Smooth muscle cell (in vitro differentiated cells): ENCODE data around the gene FBXW11. TPM values are rescaled to one million over a fixed set of nuclear protein-coding genes. Genes with fewer than 3 reads are reported as not detected.

Experiments
- DNase-seq: peaks from one replicate; lab custom pipeline; 2025; ENCODE audit not compliant: unreplicated experiment; lab: John Stamatoyannopoulos, UW
- H2AFZ ChIP-seq: fragments of 200-600 bp; sonication (generic); 2 replicates; pipeline ENCODE4 v1.6.0; 2016; ENCODE audit warnings: antibody characterized with exemption, low read depth, mild to moderate bottlenecking
- H3F3A ChIP-seq: fragments of 200-600 bp; sonication (generic); 2 replicates; pipeline ENCODE4 v1.6.0; 2017; ENCODE audit warnings: antibody characterized with exemption, low read depth
- H3K27ac ChIP-seq: fragments of 200-600 bp; sonication (generic); 2 replicates; pipeline ENCODE4 v1.5.1; 2016; ENCODE audit warnings: low read depth, mild to moderate bottlenecking
- H3K27me3 ChIP-seq: fragments of 200-600 bp; sonication (generic); 2 replicates; pipeline ENCODE4 v1.6.1; 2016; ENCODE audit warnings: low read depth, mild to moderate bottlenecking
- H3K36me3 ChIP-seq: fragments of 200-600 bp; sonication (generic); 2 replicates; pipeline ENCODE4 v1.5.1; 2016; ENCODE audit warnings: low read depth
- H3K4me1 ChIP-seq: fragments of 200-600 bp; sonication (generic); 2 replicates; pipeline ENCODE4 v1.5.1; 2016; ENCODE audit warnings: low read depth
- H3K4me2 ChIP-seq: fragments of 200-600 bp; sonication (generic); 2 replicates; pipeline ENCODE4 v1.6.0; 2016; ENCODE audit warnings: mild to moderate bottlenecking
- H3K4me3 ChIP-seq: fragments of 200-600 bp; sonication (generic); 2 replicates; pipeline ENCODE4 v1.5.1; 2016; ENCODE audit warnings: mild to moderate bottlenecking
- H3K79me2 ChIP-seq: fragments of 200-600 bp; sonication (generic); 2 replicates; pipeline ENCODE4 v1.6.0; 2016; ENCODE audit warnings: low read depth, mild to moderate bottlenecking
- H3K9ac ChIP-seq: fragments of 200-600 bp; sonication (generic); 2 replicates; pipeline ENCODE4 v1.6.0; 2016; ENCODE audit warnings: low read depth
- H3K9me3 ChIP-seq: fragments of 200-600 bp; sonication (generic); replicated peaks from 2 replicates; pipeline ENCODE4 v1.5.1; 2016; ENCODE audit warnings: low read depth
- H4K20me1 ChIP-seq: fragments of 200-600 bp; sonication (generic); 2 replicates; pipeline ENCODE4 v1.6.0; 2016; ENCODE audit warnings: low read depth
- CTCF ChIP-seq: fragments of 200-600 bp; sonication (generic); IDR thresholded peaks from 2 replicates; pipeline ENCODE4 v1.5.1; 2017; ENCODE audit warnings: borderline replicate concordance, mild to moderate bottlenecking, antibody characterized with exemption; ENCODE audit not compliant: insufficient read depth, poor library complexity, severe bottlenecking
- WGBS: methylation state at CpG from one replicate; pipeline ENCODE4 v1.1.7; 2016; ENCODE audit warnings: low lambda C conversion rate; 5-methylcytosine and 5-hydroxymethylcytosine counted together
- polyA plus RNA-seq: library from polyadenylated mRNA; unstranded; fragments of >200 nt; fragmentation: Nextera tagmentation; extraction: Ambion mirVana; gene quantifications from 2 replicates; pipeline ENCODE4 v1.2.1, GENCODE V29; 2016
- total RNA-seq: library from RNA; depleted of rRNA; stranded (reverse); fragments of >200 nt; gene quantifications from 2 replicates; pipeline ENCODE4 v1.2.3, GENCODE V29; 2014

Gene FBXW11
- total and polyA plus RNA-seq, 2 experiments from 2014 or later, result 27.4 to 83.7 TPM

- no peaks in the 10 kb centered on the region for H4K20me1 ChIP-seq
- no peak overlapping the region for H3K9ac ChIP-seq
- H3K4me1 ChIP-seq, result no peaks in the 10 kb centered on the region
- H2AFZ ChIP-seq, result no peak overlapping the region
- no peak for DNase-seq
- H3F3A ChIP-seq, result no peaks in the 10 kb centered on the region
- no peaks in the 10 kb centered on the region for H3K36me3 ChIP-seq
- H3K27ac ChIP-seq, result no peak overlapping the region
- H3K27me3 ChIP-seq, result no peaks in the 10 kb centered on the region
- H3K4me2 ChIP-seq, result no peak overlapping the region
- H3K9me3 ChIP-seq, result no peaks in the 10 kb centered on the region
- no peaks in the 10 kb centered on the region for H3K79me2 ChIP-seq
- no peak for TF ChIP-seq CTCF
- 68% methylated on average over 5 of the region's 5 CpGs for WGBS
- H3K4me3 ChIP-seq, result no peak overlapping the region
These were observed 180.3 kb downstream of the FBXW11 start for GRCh38 chr5:171826132-171826531.

GRCh38 chr5:171825051-171825450, 181.4 kb downstream of the FBXW11 start:
- H3K36me3 ChIP-seq, result no peaks in the 10 kb centered on the region
- H3K4me3 ChIP-seq, result no peak overlapping the region
- no peaks in the 10 kb centered on the region for H4K20me1 ChIP-seq
- H3K27ac ChIP-seq, result no peak overlapping the region
- H3K79me2 ChIP-seq, result no peaks in the 10 kb centered on the region
- WGBS, result 87% methylated on average over 3 of the region's 3 CpGs
- no peak overlapping the region for H3K9ac ChIP-seq
- H3K27me3 ChIP-seq, result no peaks in the 10 kb centered on the region
- no peaks in the 10 kb centered on the region for H3K4me1 ChIP-seq
- H3F3A ChIP-seq, result no peaks in the 10 kb centered on the region
- TF ChIP-seq CTCF, result no peak
- no peak overlapping the region for H3K4me2 ChIP-seq
- DNase-seq, result no peak
- H3K9me3 ChIP-seq, result no peaks in the 10 kb centered on the region
- no peak overlapping the region for H2AFZ ChIP-seq

GRCh38 chr5:171823269-171823668, 183.2 kb downstream of the FBXW11 start:
- no peaks in the 10 kb centered on the region for H3K4me1 ChIP-seq
- DNase-seq, result no peak
- H3K9ac ChIP-seq, result no peak overlapping the region
- WGBS, result 79% methylated on average over 5 of the region's 5 CpGs
- no peaks in the 10 kb centered on the region for H3K79me2 ChIP-seq
- no peaks in the 10 kb centered on the region for H3F3A ChIP-seq
- H4K20me1 ChIP-seq, result no peaks in the 10 kb centered on the region
- H3K27ac ChIP-seq, result no peak overlapping the region
- no peaks in the 10 kb centered on the region for H3K9me3 ChIP-seq
- H3K4me2 ChIP-seq, result no peak overlapping the region
- no peak for TF ChIP-seq CTCF
- H3K36me3 ChIP-seq, result no peaks in the 10 kb centered on the region
- no peak overlapping the region for H3K4me3 ChIP-seq
- no peak overlapping the region for H2AFZ ChIP-seq
- peaks cover 3% of the 10 kb centered on the region for H3K27me3 ChIP-seq

- no peaks in the 10 kb centered on the region for H3K4me1 ChIP-seq
- H3K79me2 ChIP-seq, result no peaks in the 10 kb centered on the region
- H3K9ac ChIP-seq, result no peak overlapping the region
- no peak overlapping the region for H3K4me3 ChIP-seq
- no peaks in the 10 kb centered on the region for H3K36me3 ChIP-seq
- DNase-seq, result no peak
- no peaks in the 10 kb centered on the region for H3K9me3 ChIP-seq
- no peaks in the 10 kb centered on the region for H4K20me1 ChIP-seq
- no peak for TF ChIP-seq CTCF
- no peaks in the 10 kb centered on the region for H3F3A ChIP-seq
- H3K27ac ChIP-seq, result no peak overlapping the region
- H3K27me3 ChIP-seq, result peaks cover 12% of the 10 kb centered on the region
- H3K4me2 ChIP-seq, result no peak overlapping the region
- 96% methylated on average over 4 of the region's 4 CpGs for WGBS
- no peak overlapping the region for H2AFZ ChIP-seq
These were observed 185.2 kb downstream of the FBXW11 start for GRCh38 chr5:171821286-171821685.
